NCI-H2227 (cell line): ENCODE data around the gene TSHZ2.
A peak's percentile ranks its signal among the peaks of the same experiment; 100 is the strongest.

ENCODE experiments used
- DNase-seq: peaks from one replicate; lab custom pipeline; 2025; ENCODE audit not compliant: unreplicated experiment; lab: John Stamatoyannopoulos, UW

Gene TSHZ2

DNA sequence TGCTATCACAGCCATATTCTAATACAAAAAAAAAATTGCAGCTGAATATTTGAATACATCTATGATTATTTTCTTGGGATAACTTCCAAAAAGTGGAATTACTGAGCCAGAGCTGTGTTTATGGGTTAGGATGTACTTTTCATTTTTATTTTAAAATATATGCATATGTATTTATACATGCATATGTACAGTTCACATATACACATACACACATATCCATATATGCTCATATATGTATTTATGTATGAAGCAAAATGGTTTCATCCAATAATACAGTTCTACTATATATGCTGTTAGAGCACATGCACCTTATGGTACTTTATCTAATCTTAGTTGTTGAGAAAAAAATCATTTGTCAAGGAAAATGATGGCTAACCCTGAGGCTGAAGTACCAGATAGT is 54.9 kb downstream of the TSHZ2 start:
- no peak for DNase-seq

DNA sequence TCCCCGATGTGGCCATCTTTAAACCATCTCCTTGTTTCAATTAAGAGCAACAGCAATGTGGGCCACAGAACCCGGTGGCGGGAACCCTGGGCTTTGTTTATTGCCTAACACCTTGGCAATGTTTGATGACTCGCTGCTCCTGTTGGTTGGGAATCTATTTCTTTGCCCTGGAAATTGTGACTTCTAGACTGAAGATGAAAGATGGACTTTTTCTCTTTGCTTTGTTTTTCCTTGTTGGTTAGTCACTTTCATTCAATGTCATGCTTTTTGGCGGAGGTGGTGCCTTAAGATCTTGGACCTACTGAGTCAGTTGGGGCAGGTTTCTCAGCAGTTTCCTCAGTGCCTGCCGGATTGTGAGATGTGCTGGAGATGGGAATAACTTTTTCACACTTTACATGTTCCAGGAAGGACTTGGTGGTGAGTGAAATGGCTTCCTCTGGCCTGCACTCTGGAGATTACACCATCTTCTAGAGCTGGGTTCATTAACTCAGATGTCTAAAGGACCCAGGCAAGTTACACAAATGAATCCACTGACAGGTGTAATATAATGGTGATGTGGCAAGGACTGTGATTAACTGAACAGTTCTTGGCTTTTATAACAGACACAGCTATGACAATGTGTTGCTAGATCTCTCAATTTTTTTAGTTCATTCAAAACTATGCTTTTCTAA is 56.3 kb downstream of the TSHZ2 start:
- DNase-seq: no peak

DNA sequence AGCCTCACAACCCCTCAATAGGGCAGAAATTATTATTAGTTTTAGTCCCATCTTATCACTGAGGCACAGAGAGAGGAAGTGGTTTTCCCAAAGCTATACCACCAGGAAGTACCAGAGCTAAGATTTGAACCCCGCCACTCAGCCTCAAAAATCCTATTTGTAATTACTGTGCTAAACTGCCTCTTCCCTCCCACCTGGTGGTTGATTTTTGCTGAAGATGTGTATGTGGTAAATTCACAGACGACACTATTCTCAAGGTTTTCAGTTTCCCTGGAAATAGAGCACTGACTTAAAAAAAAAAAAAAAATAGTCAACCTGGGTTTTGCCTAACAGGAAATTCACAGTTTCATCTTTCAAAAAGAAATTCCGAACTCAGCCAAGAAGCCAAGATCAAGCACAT is 57.9 kb downstream of the TSHZ2 start:
- no peak for DNase-seq

DNA sequence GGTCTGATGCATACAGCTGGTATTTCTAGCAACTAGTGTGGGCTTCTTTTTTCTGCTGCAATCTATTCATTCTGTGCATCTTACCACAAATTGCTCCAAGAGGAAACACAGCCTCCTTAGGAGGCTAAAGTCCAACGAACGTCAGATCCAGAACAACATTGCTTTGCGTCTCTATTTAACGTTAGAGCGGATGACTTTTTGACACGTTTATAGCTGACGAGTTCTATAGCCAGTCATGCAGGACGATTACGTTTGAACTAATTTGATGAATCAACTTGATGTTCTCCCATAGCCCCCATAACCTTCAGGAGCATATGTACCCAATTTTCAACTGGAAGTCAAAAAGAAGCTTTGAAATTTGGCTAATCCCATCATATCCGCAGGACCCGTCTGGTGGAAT is 59.9 kb downstream of the TSHZ2 start:
- no peak for DNase-seq

DNA sequence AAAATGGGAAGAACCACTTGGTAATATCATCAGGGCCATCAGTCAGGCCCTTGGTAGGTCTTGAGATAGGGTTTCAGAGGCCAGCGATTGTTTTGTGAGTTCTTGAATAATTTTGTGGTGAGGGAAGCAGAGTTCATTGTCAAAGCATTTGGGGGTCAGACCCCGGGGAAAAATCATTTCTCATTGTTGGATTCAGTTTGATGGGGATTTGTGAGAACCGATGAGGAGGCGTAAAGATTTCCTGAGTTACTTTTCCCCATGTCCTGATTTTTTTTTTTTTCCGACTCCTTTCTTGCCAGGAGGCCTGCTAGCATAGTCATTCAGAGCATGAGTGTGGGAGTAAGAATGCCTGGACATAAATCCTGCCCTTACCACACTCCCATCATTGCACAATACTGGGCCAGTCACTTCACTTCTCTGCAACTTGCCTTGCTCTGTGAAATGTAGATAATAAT is 60.3 kb downstream of the TSHZ2 start:
- no peak for DNase-seq

DNA sequence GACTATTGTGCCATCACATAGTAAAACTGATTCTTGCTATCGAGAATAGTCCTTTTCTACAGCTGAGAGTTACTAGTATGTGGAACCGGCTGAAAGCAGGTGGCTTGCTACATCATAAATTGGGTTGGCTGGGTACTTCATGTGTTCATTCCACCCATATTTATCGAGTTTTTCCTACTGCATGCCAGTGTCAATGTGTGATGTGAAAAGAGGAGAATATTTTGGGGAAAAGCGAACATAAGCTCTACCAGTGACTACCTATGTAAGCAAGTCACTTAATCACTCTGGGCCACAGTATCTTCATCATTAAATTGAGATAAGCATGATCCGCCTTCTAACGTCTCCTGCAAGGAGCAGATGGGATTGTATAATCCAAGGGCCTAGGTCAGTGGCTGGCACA is 61.0 kb downstream of the TSHZ2 start:
- no peak for DNase-seq

DNA sequence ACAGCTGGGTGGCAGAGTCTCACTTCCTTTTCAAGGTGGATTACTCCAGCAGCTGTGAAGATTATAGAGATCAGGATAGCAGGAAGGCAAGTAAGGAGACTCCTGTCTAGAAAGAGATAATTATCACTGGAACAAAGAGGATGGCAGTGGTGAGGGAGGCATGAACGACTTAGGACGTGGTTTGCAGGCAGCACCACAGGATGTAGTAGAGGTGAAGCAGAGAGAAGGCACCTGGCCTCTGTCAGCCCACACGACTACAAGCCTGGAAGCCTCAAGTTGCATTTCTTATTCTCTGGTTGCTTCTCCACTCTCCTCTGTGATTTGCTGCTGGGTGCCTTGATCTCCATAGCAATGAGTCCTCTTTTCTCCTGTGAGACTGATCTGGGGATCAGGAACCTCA is 62.7 kb downstream of the TSHZ2 start:
- no peak for DNase-seq

DNA sequence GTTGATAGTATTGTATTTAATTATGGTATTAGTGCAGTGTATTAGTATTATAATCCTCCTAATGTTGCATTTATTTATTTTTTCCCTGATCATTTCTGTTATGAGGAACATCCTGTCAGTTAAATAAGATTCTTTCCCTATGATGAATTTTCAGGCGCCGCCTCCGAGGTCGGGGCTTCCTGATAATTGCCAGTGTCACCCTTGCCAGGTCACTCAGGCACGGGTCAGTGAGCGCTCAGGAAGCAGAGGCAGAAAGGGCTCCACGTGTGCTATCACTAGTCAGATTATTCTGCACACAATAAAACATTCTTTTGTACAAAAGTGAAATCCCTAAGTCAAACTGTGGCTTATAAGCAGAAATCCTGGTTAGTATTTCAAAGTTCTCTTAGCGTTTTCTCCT is 64.8 kb downstream of the TSHZ2 start:
- no peak for DNase-seq

DNA sequence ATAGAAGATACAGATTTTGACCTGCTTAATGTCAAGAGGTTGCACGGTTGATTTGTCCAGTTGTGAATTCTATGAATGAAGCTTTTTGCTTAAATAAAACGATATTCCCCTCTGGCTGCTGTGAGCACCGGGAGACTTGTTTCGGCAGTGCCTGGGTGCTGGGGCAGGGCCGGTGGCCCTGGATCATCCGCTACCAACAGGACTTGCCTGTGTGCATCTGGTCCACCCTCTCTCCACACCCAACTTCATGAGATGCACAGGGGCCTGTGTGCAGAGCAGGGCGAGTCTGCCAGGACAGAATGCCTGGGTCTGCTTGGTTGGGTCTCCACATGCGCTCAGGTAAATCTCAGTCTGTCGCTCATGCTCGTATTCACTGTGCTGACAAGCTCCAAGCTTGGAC is 65.5 kb downstream of the TSHZ2 start:
- no peak for DNase-seq

DNA sequence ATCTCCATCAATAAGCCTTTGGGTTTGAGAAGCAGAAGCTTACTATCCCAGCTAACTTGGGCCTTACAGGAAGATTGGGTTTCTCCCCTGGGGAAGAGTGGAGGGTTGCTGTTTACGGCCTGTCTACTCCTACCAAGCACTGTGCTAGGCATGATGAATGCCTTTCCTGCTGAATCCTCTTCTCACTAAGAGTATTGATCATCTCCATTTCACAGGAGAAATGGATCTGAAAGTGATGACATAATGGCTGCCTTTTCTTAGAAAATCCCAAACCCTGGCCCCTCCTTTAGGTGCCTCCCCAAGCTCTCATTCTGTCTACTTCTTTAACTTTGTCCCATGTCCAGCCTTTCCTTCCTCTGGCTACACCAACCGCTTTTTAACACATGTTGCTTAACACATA is 66.1 kb downstream of the TSHZ2 start:
- DNase-seq: no peak

DNA sequence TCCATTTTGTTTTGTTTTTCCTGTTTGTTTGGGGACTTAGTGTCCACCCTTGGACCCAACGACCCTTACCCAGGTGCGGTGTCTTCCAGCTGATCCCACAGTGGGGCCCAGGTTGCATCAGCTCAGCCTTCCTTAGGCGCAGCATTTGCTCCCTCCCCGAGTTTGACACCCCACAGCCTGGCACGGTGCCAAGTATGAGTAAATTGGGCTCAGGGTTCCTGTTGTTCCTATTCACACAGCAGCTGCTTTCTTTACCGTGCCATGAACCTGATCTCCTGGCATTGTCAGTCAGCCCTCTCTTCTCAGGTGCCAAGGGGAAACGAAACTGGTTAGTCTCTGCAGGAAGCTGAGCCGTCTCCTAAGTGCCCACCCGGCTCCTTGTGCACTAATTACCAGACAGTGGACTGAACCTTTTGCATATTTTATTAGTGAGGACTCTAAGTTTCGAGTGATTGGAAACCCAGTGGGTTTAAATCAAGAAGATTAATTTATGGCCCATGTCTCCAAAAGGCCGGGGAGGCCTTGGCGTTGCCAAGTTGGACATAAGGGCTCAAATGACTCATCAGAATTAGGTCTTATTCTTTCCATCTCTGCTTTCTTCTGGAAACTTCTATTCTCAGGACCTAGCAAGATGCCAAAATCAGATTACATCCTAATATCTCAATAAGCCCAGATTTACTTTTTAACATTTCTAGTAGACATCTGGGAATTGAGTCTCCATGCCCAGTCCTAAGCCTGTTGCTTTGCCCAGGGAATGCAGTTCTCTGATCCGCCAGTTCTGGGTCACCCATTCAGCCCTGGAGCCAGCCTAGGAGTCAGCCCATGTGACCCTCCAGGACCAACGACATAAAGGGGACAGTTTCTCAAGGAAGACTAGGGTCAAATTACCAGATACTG is 68.8 kb downstream of the TSHZ2 start:
- DNase-seq: peak; percentile 39

DNA sequence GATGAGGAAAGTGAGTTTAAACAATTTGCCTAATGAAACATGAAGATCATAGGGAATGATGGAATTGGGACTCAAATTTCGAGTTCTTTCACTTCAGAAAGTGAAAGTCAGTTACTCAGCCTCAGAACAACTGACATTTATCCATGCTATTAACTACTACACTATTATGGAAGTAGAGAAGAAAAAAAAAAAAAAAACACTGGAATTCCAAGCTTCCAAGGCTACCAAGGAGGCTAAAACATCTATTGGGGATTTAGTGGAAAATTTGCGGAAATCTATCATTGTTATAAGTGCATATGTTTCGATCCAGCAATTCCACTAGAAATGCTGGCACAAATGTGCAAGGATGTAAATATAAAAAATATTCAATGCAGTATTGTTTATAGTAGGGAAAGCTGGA is 70.4 kb downstream of the TSHZ2 start:
- no peak for DNase-seq

DNA sequence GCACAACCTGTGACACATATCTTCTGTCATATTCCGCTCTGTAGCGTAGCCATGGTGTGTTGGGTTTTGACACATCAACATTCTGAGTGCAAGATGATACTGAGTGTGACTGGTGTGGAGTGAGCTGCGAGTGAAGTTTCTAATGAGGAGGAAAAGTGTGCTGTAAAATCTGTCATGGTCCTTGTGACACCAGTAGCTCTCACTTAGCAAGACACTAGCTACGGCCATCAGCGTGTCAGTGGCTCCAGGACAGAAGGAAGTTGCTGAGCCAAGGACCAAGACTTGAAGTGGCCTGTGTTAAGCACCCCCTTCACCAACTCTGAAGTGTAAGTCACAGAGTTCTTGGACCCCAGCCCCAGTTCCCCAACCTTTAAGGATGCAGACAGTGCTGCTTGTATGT is 72.1 kb downstream of the TSHZ2 start:
- no peak for DNase-seq

DNA sequence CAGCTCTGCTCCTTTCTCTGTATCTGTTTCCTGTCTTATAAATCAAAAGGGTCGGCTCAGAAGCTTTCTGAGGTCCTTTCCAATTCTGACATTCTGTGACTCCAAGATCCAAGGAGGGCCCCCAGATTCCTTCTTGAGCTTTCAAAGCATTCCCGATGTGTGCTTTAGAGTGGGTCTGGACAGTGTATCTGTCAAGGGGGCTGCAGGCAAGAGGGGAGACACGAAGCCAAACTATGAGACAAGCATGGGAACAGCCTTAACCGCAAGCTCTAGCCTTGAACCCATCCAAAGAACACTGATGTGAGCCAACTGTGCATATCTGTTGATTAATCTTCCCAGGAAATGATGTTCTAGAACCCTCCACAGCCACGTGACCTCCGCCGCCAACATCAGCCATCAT is 73.8 kb downstream of the TSHZ2 start:
- DNase-seq: no peak

DNA sequence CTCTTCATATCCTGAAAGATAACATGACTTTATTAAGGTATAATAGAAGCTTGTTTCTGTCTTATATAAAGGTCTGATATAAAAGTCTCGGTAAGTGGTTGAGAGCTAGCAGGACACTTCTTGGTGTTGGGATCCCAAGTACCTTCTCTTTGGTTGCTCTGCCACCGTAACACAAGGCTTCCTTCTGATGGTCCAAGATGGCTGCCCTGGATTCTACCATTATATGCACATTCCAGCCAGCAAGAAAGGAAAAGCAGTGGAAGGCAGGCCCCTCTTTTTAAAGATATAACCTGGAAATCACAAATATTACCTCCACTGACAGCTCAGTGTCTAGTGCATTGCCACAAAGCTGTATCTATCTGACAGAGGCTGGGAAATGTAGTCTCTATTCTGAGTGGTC is 75.0 kb downstream of the TSHZ2 start:
- DNase-seq: no peak

DNA sequence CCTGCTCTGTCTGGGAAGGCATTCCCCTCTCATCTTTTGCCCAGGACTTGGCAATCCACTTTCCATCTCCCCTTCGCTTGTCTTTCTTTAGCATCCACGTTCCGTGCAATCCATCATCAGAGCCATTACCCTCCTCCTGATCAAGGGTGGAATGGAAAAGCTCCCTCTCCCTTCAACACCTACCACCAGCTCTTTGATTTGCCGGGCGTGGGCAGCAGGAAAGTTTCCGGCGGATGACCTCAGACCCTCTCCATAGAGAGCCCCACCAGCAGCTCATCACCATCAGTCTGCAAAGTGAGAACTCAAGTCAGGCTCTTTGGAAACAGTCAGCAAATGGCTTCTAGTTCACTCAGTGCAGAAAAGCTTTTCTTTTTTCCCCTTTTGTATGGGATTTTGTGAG is 76.2 kb downstream of the TSHZ2 start:
- DNase-seq: no peak

DNA sequence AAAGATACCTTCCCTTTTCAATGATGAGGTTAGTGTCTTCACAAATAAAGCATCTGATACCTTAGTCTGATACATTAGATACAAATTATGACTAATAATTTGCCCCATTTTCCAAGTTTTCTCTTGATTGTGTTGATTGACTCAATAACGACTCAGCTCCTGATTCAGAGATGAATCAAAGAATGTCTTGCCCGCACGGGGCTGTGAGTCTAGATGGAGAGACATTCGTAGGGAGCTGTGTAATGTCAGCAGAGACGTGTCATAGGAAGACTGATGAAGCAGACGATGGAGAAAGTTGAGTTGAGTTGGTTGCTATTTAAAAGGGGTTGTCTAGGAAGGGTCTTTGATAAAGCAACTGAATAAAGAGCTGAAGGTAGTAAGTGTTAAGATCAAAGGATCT is 78.2 kb downstream of the TSHZ2 start:
- DNase-seq: no peak

DNA sequence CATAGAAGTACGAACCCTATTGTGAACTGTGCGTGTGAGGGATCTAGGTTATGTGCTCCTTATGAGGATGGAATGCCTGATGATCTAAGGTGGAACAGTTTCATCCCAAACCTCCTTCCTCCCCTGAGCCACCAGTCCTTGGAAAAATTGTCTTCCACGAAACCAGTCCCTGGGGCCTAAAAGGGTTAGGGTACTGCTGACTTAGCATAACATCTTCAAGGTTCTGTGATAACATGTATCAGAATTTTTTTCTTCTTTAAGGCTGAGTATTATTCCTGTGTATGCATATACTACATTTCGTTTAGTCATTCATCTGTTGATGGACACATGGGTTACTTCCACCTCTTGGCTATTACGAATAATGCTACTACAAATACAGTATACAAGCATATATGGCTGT is 80.2 kb downstream of the TSHZ2 start:
- no peak for DNase-seq

DNA sequence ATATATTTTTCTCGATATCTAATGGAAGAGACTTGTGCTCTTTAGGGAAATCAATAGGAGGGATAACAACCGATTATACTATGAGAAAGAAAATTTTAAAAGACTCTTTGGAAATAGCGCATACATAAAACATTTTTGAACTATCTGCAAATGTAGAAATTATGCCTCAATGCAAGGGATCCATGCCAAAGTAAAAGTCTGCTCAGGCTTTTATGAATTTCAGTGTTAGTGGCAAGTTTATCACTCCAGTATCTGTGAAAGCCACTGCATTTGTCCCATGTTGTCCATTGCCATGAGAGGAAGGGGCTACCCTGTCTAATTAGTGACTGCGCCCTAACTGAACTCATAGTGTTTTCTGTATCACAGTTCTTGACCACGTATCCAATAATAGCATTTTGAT is 81.4 kb downstream of the TSHZ2 start:
- no peak for DNase-seq

DNA sequence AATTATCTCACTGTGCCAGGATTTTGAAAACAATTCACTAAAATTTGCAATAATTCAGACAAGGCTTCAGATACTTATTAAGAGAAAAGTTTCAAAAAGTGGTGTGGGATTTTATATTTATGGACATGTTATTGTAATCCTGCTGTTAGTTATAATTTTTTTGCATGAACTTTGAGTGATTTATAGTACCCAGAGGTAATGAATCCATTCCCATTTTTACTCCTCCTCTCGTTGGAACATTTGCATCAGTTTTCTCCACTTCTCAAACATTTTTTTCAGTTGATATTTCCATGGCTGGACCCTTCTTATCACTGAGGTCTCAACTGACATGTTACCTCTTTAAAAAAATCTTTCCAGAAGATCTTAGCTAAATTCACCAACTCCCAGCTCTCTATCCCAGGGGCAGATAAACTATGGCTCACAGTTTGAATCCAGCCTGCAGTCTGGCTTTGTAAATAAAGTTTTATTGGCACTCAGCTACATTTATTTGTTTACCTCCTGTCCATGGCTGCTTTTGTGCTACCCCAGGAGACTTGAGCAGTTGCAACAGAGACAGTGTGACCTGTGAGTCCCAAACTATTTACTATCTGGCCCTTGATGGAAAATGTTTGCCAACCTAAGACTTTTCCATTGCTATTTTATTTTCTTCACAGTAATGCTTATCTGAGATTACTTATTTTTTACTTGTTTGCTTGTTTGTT is 83.4 kb downstream of the TSHZ2 start:
- DNase-seq: no peak

DNA sequence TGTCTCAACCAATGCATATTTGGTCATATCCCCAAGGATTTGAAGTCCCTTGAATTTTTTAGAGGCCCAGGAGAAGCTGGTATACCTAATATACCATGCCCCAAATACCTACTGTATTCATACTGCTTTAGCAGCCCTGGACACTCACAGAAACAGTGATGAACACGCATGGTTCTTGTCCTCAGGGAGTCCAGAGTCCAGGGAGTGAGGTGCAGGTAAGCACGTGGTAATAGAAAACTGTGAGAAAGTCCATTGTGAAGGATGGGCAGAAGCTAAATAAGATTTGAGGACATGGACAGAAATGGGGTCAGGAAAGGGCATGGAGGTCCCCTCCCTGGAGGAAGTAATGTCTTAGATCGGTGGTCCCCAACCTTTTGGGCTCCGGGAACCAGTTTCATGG is 85.4 kb downstream of the TSHZ2 start:
- no peak for DNase-seq

DNA sequence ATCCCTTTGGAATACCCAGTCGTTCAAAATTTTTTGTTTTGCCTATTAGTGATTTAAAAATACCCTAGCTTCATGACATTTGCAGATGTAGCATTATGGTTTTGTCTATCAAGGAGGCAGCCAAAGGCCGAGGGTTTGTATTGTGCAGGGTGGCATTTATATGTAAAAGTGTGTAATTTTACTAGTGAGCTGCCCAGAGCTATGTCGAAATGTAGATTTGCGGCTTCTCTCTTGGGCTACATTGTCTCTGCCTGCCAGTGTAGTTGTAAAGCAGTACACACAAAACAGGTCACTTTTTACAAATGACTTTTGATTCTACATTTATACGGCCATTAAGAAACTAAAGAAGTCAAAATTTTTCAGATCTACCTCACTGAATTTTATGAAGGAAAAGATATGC is 87.7 kb downstream of the TSHZ2 start:
- DNase-seq: no peak
